Smooth muscle cell of the brain vasculature (primary cell): ENCODE data around the gene ADM5.

Experiments
- DNase-seq: peaks from one replicate; pipeline ENCODE4 v3.0.0-alpha.2; 2012; ENCODE audit warnings: low read depth, low spot score

The ADM5 gene

DNA sequence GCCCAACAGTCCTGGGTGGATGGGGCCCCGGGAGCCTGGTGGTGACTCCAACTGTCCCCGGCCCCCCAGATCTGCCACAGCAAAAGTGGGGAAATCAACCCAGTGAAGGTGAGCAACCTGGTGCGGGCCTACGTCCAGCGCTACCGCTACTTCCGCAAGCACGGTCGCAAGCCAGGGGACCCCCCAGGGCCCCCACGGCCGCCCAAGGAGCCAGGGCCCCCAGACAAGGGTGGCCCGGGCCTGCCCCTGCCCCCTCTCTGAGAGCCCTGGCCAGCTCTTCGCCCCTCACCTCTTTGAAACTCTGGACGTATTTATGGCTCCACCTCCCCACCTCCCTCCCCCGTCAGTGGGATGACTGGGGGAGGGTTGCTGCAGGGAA, 31.3 kb upstream of the ADM5 start:
- DNase-seq, result no peak

DNA sequence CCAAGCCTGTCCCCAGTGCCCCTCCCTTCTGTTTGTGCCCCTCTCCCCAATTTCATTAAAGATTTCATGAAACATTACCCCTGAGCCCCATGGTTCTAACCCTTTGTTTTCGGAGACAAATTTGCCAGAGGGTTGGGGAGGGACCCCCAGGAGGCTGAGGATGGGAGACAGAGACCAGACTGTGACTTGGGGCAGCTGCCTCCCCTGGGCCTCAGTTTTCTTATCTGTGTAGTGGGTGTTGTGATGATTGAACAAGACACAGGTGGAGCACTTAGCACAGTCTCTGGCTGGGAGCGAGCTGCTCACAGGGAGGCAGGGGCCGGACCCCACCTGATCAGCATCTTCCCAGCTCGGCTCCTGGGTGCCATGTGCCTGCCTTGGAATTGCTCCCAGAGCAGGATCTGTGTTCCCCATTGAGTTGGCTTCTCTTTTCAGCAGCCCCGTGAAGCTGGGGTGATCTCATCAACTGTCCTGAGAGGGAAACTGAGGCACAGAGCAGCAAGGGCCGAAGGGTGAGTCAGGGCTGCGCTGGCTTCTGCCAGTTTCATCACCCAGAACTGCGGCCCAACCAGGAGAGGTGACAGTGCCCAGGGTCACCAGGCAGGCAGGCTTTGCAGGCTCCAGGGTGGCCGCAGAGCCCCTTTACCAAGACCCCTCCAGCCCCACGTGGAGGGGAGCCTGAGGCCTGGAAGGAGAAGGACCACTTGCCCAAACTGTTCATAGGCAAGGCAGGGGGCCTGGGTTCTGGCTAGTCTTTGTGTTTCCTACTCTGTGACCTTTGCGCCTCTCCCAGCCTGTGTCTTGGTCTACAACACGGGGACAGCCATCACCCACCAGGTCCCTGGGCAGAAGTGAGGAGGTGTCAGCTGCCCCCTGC, 30.6 kb upstream of the ADM5 start:
- no peak for DNase-seq

DNA sequence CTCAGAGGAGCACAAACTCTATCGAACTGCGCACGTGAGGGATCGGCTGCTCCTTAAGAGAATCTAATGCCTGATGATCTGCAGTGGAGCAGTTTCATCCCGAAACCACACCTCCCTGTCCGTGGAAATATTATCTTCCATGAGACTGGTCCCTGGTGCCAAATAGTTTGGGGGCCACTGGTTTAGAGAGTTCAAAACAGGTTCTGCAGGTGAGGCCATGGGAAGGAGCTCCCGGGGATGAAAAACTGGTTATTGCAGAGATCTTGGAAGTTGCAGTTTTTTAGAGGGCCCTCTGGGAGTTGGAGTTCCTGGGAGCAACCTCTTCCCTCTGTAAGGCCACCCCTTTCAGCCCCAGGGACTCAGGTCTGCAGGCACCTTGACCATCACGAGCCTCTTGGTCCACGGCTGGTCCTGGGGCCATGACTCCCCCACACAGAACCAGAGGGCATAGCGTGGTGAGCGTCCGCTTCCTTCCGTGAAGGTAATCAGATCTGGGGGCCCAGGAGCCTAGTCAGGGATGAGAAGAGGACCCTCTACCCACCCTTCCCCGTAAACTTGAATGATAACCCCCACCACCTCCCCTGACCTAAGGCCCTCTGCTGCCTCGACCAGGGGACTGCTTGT, 28.9 kb upstream of the ADM5 start:
- no peak for DNase-seq

DNA sequence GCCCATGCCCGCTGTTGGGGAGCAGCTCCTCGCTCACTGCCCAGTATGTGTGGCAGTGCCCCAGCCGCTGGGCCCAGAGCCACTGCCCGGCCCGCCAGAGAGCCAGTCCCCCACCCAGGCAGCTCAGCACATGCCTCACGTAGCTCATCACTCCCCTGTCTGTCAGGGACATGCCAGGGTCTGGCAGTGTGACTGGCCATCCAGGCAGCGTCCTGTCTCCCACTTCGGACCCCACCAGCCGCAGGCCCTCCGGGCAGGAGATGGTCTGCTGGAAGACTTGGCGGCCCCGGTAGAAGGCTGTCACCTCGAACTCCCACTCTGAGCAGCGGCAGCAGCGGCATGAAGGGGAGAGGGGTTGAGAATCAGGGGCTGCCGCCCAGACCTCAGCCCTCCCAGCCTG, 27.4 kb upstream of the ADM5 start:
- no peak for DNase-seq

DNA sequence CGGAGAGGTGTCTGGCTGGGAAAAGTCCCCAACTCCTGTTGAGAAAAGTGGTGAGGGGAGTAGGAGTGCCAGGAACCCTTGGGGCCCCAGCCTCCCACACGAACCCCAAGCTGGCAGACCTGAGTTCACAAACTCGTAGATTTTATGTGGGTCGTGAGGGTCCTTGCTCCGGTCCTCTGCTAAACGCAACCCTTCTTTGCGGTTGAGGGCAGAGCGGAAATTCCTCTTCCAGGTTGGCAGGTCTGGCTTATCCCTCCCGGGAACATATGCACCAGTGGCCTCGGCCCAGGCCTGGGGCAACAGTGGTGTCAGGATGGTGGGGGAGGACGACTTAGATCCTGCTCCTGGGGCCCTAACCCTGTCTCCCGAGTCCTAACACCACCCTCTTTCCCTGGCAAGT, 26.2 kb upstream of the ADM5 start:
- DNase-seq, result no peak

DNA sequence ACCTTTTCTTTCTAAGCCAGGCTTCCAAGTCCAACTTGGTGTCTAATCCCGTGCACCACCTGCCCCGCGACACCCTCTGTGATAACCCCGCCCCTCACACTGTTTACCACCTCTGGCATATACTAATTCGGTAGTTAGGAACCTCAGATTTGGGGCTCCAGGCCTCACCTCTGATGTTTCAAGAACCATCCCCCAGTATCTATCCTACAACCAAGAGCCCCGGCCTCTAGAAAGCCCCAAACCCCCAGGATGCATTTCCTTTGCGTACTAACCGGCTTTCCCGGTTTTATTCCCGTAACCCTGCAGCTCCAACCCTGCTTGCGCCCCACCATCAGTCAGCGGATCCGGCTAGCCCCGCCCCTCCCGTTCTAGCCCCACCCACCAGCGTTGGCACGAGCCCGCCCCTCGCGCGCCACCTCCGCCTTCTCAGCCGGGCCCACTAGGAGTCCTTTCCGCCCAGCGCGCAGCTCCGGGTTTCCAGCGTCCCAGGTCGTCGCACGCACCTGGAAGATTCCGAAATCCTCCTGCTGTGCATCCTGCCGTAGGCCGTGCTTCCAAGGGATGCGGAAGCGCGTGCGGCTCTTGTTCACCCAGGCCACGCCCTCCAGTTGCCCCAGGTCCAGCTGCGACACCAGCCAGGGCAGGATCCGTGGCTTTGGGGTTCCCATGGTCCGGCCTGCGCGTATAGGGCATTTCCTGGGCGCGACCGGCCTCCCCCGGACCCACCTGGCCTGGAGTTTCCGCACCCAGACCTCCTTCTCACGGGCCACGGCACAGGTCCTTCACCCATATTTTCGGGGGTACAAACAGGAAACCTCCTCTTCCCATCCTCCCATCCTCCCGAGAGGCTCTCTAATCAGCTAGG, 25.0 kb upstream of the ADM5 start:
- no peak for DNase-seq

DNA sequence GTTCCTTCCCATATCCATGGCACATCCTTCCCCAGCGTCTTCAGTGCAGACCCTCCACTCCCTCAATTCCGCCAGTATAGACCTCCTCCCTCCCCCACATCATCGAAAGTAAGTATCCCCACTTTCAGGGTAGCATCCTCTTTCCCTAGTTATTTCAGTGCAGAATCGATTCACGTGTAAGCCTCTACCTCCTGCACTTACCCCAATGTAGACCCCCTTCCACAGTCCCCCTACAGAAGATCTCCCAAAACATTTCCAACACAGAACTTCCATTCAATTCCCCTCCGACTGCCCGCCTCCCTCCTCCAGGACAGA, 24.4 kb upstream of the ADM5 start:
- DNase-seq, result no peak

DNA sequence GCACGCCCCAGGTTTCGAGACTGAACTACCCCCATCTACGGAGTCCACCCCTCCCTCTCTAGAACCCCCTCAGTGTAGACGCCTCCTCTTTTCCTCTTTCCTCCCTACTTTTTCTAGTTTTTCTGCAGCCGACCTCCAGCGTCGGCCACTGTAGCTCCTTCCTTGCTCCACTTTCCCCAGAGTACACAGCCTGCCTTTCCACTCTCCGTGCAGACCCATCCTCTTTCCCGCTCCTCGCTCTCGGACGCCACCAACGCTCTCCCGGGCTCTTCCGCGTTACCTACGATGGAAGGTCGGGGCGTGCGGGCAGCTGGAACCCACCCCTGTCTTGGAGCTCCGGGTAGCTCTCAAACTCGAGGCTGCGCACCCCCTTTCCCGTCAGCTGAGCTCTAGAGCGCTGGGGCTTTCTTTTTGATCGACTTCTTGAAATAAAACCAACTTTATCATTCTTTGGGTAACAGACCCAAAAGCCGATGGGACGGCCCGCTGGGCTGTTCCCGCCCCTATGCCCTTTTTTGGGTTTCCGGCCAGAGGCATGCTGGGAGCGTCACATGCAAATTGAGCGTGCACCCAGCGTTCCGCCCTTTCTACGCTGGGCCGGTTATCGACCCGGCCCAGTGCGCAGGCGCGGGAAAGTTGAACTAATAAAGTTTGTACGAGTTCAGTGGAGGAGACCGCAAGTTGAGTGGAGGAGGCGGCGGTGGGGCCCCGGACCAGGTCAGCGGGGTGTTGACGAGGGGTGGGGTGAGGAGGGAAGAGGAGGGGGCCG, 23.9 kb upstream of the ADM5 start, which contains the start of the genes BCL2L12 and IRF3:
BCL2L12 (plus strand) TSS at position 583 of the 769 bp plus-strand sequence. CDS start 760 bp downstream, outside the sequence.
IRF3 (minus strand) TSS at position 507 of the 769 bp plus-strand sequence. CDS start 1,019 bp downstream, outside the sequence.
- peak; percentile 92 for DNase-seq

DNA sequence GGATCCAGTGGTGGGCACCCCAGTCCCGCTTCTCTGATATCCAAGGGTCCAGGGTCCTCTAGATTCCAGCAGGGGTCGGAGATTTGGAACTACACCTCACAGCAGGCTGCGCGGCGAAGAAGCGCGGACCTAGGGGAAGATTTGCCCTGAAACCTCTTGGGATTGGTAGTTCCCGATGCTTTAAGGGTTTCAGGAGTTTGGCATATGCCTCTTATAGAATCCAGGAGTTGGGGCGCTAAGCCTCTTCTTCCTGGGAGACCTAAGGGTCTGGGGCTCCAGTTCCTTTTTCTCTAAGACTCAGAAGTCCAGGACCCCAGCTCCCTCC, 23.3 kb upstream of the ADM5 start:
- no peak for DNase-seq

DNA sequence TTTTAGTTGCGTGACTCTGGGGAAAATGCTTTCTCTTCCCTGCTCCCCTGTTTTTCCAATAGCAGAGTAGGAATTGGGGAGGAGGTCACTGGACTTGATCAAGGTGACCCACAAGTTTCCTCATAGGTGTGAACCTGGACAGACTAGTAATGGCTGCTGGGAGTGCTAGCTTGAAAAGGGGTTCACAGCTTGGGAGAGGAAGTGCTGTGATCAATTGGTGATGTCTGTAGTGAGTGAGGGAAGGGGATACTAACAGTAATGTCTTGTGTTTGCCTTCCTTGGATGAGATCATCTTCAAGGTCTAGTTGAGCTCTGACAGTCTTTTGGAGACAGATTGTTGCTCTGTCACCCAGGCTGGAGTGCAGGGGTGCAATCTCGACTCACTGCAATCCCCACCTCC, 21.9 kb upstream of the ADM5 start:
- no peak for DNase-seq

DNA sequence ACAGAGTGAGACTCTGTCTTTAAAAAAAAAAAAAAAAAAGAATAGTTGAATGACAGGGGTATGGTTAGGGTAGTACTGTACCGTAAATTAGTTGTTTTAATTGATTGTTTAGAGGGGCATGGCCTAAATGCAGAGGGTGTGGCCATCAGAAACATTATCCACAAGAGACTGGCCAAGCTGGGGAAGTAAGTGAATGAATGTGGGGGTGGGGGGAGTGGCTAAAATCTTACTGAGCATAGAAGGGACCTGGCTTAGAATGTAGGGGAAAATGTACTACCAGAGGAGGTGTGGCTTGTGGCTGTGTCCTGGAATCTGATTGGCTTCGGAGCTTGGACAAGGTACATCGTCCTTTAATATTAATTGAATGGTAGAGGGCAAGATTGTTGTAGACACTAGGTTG, 19.9 kb upstream of the ADM5 start:
- no peak for DNase-seq

DNA sequence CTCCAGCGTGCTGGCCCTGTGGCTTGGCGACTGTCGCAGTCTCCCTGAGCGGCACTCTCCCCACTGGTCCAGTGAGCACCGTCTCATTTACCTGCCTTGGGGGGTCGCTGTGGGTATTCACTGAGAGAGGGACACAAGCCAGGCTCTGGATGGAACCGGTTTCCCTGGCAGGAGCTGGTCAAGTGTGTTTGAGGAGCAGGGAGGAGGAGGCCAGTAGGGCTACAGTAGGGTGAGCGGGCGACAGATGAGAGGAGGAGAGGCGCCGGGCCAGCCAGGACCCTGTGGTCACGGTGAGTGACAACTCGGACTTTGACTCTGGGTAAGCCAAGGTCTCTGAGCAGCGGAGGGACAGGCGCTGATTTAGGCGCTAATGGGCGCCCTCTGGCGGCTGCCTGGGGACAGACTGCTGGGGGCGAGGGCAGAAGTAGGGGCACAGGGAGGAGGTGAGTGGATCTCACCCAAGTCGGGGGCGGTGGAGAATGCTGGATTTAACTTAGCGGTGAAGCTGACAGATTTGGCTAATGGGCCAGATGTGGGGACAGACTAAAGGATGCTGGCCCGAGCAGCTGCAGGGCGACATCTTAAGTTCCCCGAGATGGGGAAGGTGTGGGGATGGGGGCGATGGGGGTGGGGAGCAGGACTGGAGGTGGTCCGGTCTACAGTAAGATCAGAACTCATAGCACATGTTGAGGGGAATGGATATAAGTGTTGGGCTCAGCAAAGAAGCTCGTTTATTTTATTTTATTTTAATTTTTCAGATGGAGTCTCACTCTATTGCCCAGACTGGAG, 17.1 kb upstream of the ADM5 start:
- DNase-seq, result no peak

DNA sequence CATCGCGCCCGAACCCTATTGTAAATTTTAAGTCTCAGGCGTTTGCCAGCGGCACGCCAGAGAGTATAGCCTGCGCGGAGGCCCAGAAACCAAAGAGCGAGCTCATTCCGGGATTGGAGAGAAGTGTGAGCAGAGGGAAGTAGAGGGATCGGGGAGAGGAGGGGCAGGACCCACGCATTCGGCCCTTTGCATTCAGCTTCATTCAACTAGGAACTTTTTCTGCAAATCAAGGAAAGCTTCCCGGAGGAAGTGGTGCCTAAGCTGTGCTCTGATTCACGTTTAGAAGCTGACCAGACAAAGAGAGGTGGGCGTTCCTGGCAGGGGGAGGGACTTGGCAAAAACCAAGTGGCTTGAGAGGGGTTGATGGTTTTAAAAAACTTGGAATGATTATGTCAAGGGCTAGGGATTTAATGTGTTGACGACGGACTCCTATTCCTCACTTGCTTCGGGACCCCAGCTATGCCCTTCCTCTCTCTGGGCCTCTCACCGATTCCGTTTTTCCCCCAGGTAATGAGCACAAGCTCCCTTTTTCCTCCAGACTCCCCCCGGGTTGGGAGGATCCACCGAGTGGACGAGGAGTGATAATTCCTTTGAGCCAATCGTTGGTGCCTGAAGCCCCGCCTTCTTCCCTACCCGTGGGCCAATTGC, 13.1 kb upstream of the ADM5 start:
- DNase-seq, result peak; percentile 91

DNA sequence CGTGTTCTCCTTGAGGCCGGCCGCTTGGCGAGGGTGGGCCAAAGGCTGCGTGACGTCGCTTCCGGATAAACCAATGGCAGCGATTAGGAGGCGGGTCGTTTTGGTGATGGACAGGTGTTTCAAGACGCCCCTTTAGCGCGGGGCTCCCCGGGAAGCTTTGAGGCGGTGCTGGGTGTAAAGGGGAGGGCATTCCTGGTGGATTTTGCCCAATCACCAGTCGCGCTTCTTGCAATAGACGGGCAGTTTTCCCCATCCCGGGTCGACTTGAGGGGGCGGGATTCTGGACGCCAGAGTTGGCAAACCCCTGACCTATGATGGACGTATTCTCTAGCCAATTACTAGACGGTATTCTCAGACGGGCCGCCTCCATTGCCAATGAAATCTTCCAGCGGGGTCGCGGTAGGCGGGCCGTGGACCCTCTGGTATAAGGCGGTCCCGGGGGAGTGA, 12.6 kb upstream of the ADM5 start:
- DNase-seq, result peak; percentile 100

DNA sequence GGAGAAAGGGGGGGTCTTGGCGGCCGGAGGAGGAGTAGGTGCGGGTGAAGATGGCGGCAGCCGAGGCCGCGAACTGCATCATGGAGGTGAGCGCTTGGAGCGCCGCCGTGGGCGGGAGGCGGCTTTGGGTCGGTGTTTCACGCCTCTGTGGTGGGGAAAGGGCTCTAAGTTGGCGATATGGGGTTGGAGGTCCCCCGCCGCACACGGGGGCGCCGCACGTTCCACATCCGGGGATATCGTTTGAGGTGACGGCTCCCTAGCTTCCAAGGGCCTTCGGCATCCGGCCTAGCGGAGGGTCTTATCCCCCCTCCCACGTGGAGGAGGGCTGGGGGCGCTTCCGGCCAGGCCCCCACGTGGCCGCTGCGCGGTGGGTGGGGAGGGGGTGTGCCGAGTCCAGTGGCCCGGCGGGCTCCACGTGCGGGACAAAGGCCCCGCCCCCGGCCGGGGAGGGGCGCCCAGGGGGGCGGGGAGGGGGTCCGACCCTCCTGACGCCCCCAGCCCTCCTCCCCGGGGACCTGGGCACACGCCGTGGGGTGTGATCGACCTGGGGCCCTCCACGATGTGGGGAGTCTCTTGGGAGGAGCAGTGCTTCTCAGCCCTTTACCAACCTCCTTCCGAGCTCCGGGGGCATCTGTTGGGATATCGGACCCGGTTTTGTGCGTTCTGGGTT, 12.0 kb upstream of the ADM5 start, which contains the start of gene PRMT1:
PRMT1 (plus strand) TSS at position 41 of the 670 bp plus-strand sequence; CDS start at position 51, 10 bp downstream.
- DNase-seq, result no peak

DNA sequence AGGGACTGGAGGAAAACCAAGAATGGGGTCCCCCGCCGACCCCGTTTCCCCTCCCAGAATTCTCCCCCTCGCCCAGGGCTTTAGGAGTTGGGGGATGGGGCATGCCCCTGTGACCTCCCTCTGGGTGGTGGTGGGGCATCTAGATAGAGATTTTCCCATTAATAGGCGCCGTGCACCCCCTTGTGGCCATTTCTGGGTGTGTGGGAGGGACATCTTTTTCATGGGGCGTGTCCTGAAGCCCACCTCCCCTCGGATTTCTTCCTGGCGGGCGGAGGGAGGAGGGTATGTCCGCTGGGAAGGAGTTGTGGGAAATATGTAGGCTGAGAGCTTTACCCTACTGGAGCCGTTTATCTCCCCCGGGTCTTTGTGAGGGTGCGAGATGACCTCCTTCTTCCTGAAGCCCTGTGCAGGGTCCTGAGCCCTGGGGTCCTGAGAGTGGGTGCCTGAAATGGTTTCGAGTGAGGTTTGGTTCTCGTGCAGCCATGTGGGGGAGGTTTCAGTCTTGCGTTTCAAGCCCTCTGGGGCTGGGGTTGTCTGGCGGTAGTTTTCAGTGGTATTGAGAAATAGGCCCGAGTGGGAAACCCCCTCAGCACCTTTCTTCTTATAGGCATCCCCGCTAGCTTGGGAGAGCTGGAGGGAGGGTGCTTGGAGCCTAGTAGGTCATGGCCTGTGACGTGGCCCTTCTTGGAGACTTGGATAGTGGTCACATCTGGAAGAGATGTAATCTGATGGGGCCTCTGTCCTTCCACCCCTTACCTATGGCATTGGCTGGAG, 11.3 kb upstream of the ADM5 start:
- no peak for DNase-seq

DNA sequence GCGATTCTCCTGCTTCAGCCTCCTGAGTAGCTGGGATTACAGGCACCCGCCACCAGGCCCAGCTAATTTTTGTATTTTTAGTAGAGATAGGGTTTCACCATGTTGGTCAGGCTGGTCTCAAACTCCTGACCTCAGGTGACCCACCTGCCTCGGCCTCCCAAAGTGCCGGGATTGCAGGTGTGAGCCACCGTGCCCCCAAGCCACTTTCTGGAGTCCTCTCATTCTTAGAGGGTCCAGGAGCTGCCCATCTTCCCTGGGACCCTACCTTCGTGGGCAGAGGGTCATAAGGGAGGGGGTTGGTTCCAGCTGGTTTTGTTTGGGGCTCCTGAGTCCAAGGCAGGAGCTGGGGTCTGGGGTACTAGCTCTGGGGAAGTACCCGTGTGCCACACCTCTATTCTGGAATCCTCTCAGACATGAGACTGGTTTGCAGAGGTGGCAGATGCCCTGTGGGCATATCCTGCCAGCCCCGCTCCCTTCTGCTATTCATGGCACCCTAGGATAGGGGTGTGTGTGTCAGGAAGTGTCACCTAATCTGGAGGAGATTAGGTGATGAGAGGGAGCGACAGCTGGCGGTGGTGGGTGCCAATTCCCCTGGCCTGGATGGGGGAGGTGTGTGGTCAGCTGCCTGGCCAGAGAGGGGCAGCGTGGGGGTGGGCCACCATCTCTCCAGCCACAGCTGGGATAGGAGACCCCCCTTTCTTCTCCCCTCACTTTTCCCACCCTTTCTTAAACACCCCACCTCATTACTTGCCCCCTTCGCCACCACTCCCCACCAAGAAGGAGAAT, 10.2 kb upstream of the ADM5 start:
- DNase-seq, result no peak
